Activated T-helper 1 cell treated with anti-CD3 and anti-CD28 coated beads, Interleukin-2, amount 50 U/mL, for 16 hours (primary cell): ENCODE data around the gene TYK2.
"Not testable (repeated sequence)": the region's sequence is repeated elsewhere in the genome, so short reads cannot be mapped to it uniquely, and the experiment has no call there.

Experiments used
- DNase-seq, 2 donors: peaks; one replicate each; pipeline ENCODE4 v3.0.0-alpha.2; 2020; ENCODE audit warnings: low read depth in 1 of 2, low spot score in 1 of 2

TYK2 gene

GRCh38 chr19:10380313-10381102, at the start of gene TYK2:
TYK2 (minus strand) TSS chr19:10380572; CDS start chr19:10378406, 2,166 bp downstream.
- peak; percentile 86 to 91 for DNase-seq

- DNase-seq, result no peak
These were observed 48.6 kb upstream of the TYK2 start for GRCh38 chr19:10428996-10429381.

GRCh38 chr19:10427169-10427568, 46.8 kb upstream of the TYK2 start:
- no peak for DNase-seq

- no peak for DNase-seq
These were observed 43.8 kb upstream of the TYK2 start for GRCh38 chr19:10424011-10424637.

GRCh38 chr19:10422846-10423245, 42.5 kb upstream of the TYK2 start:
- DNase-seq, result no peak

- no peak for DNase-seq
These were observed 41.7 kb upstream of the TYK2 start for GRCh38 chr19:10422046-10422461.

- DNase-seq, result no peak
These were observed 41.1 kb upstream of the TYK2 start for GRCh38 chr19:10421240-10422045.

GRCh38 chr19:10420444-10421239, 40.3 kb upstream of the TYK2 start, which contains the start of gene PDE4A:
PDE4A (plus strand) TSS chr19:10420538; CDS start chr19:10420765, 227 bp downstream.
- no peak for DNase-seq

- no peak for DNase-seq
These were observed 39.5 kb upstream of the TYK2 start for GRCh38 chr19:10419646-10420443.

GRCh38 chr19:10419200-10419645, 38.9 kb upstream of the TYK2 start:
- DNase-seq, result no peak

- no peak for DNase-seq
These were observed 38.3 kb upstream of the TYK2 start for GRCh38 chr19:10418485-10419199.

- no peak for DNase-seq
These were observed 37.8 kb upstream of the TYK2 start for GRCh38 chr19:10418235-10418484.

- DNase-seq, result no peak
These were observed 37.3 kb upstream of the TYK2 start for GRCh38 chr19:10417541-10418234.

- DNase-seq, result peak; percentile 78 to 92
These were observed 36.2 kb upstream of the TYK2 start for GRCh38 chr19:10416380-10417257.

GRCh38 chr19:10416083-10416379, 35.7 kb upstream of the TYK2 start:
- DNase-seq, result no peak

GRCh38 chr19:10412257-10412977, 32.0 kb upstream of the TYK2 start:
- DNase-seq, result no peak

GRCh38 chr19:10411224-10411623, 30.9 kb upstream of the TYK2 start:
- DNase-seq, result not testable (repeated sequence)
